ENCODE results near the gene RABGAP1L. TPM values are rescaled to one million over a fixed set of nuclear protein-coding genes. Genes with fewer than 3 reads are reported as not detected.

The RABGAP1L gene
- total and polyA plus RNA-seq, 2 donors (not counting 3 experiments of a cell fraction or from before 2014, with no cell fraction given): 6.4 to 22.2 TPM

DNA sequence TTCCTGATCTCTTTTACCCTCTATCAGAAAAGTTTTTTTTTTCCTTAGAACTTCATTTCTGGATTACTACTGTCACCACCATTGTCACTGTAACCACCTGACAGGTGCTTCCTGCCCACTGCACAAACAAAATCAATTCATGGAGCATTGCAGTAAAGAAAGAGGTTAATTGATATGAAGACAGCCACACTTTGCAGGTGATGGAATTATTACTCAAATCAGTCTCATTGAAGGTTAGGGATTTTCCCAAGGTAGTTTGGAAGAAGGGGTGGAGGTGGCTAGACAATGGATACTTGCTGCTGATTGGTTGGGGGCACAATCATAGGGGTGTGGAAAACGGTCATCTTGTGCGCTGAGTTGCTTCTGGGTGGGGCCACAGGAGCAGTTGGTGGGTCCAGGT is 609.6 kb downstream of the RABGAP1L start:
- Histone ChIP-seq H3K4me3 (replicated peaks in 1 of 3; ENCODE audit: insufficient read depth in 1 of 3, low read depth in 1 of 3, low read length in 3 of 3) (no peak overlapping the region), H3K27ac (ENCODE audit: insufficient read depth, low read depth, low read length) (no peak overlapping the region), H3K9ac (replicated peaks; ENCODE audit: extremely low read depth, insufficient read depth, low read length) (no peak overlapping the region), H3K4me1 (ENCODE audit: control insufficient read depth, extremely low read depth, insufficient read depth, low read length) (no peaks in the 10 kb centered on the region), H3K4me2 (ENCODE audit: insufficient read depth, low read length) (no peak overlapping the region), H3K27me3 (ENCODE audit: control insufficient read depth in 2 of 2, insufficient read depth in 2 of 2, low read length in 2 of 2) (no peaks in the 10 kb centered on the region), H3K36me3 (ENCODE audit: control insufficient read depth in 2 of 2, extremely low read depth in 1 of 2, insufficient read depth in 2 of 2, low read length in 2 of 2) (no peaks in the 10 kb centered on the region), H3K9me1 (replicated peaks; ENCODE audit: control insufficient read depth, extremely low read depth, insufficient read depth, low read length) (no peaks in the 10 kb centered on the region), H2AFZ (ENCODE audit: low read depth, low read length) (no peak overlapping the region), H3K79me2 (ENCODE audit: control insufficient read depth, insufficient read depth, low read length) (no peaks in the 10 kb centered on the region), H4K20me1 (replicated peaks; ENCODE audit: control insufficient read depth, extremely low read depth, insufficient read depth, low read length) (no peaks in the 10 kb centered on the region), H3K9me3 (replicated peaks; ENCODE audit: control insufficient read depth, insufficient read depth, low read length) (no peaks in the 10 kb centered on the region)
- FAIRE-seq: no peak
- ChIA-PET POLR2A (no interaction called here), CTCF (interaction anchor here (0.6 to 4.4 kb wide), 4 partner anchors 214 to 356 kb away, joined by 3 to 107 read pairs (median 23); no protein-coding TSS in a partner anchor)
- DNase-seq (ENCODE audit: low read depth, low spot score): no peak
- TF ChIP-seq JUN (IDR thresholded peaks at IDR 0.05; ENCODE audit: borderline replicate concordance, insufficient read depth, insufficient read length, low read depth): no peak
- TF ChIP-seq EZH2 (IDR thresholded peaks at IDR 0.05; ENCODE audit: borderline replicate concordance, low read depth, low read length, severe bottlenecking): no peak
- no peak for TF ChIP-seq MYC (IDR thresholded peaks at IDR 0.05; ENCODE audit: low read depth, low read length)
- TF ChIP-seq, protein P1, sequence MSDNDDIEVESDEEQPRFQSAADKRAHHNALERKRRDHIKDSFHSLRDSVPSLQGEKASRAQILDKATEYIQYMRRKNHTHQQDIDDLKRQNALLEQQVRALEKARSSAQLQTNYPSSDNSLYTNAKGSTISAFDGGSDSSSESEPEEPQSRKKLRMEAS (IDR thresholded peaks at IDR 0.05; ENCODE audit: insufficient read depth, insufficient read length): no peak
- TF ChIP-seq GATA2 (IDR thresholded peaks at IDR 0.05; ENCODE audit: insufficient read depth, insufficient read length, low read depth, low read length): no peak
- intact Hi-C loops (cut with micrococcal nuclease): no loop called here
- no TSS peak for BruUV-seq (replicated peaks)
- dilution Hi-C loops (cut with MboI; ENCODE audit: extremely low pct_ligation_motif_present, low sequenced_read_pairs): no loop called here

DNA sequence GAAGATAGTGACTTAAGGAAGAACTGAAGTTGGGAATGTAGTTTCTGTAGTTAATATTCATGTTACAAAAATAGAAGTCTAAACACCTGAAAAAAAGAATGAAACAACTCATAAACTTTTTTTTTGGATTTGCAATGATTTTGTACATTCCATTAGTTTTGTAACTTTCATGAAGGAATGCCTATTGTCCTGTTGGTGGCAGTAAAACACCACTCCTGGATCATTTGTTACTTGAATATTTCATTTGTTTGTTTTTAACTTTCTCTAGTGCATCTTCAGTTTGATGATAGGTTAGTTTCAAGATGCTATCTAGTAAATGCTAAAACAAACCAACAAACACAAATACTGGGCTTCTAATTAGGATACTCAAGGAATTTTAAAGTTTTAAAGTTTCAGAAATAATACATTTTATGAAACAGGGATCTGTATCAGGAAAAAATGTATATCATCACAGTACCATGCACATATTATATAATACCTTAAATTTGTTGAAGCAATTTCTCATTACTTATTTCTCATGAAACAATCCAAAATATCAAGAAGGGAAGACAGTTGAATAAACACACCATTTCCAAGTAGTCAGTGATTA is 610.7 kb downstream of the RABGAP1L start:
- no peak overlapping the region for H3K27ac ChIP-seq (ENCODE audit: insufficient read depth, low read depth, low read length)
- H3K36me3 ChIP-seq (ENCODE audit: control insufficient read depth in 2 of 2, extremely low read depth in 1 of 2, insufficient read depth in 2 of 2, low read length in 2 of 2): no peaks in the 10 kb centered on the region
- no peaks in the 10 kb centered on the region for H3K27me3 ChIP-seq (ENCODE audit: control insufficient read depth in 2 of 2, insufficient read depth in 2 of 2, low read length in 2 of 2)
- H3K4me1 ChIP-seq (ENCODE audit: control insufficient read depth, extremely low read depth, insufficient read depth, low read length): no peaks in the 10 kb centered on the region
- dilution Hi-C loops (cut with MboI; ENCODE audit: extremely low pct_ligation_motif_present, low sequenced_read_pairs) (no loop called here), intact Hi-C loops (cut with micrococcal nuclease) (loop anchor here (1.0 to 5.0 kb wide), 4 partner anchors 213 to 377 kb away; no protein-coding TSS in a partner anchor)
- DNase-seq (ENCODE audit: low read depth, low spot score): peak; percentile 51
- peak; percentile 75 for FAIRE-seq
- ChIA-PET CTCF (interaction anchor here (0.7 to 4.4 kb wide), 14 partner anchors 12 to 376 kb away, joined by 3 to 107 read pairs (median 4); partner anchors contain the start of genes CACYBP and MRPS14), POLR2A (no interaction called here)
- H3K9me1 ChIP-seq (replicated peaks; ENCODE audit: control insufficient read depth, extremely low read depth, insufficient read depth, low read length): no peaks in the 10 kb centered on the region
- H2AFZ ChIP-seq (ENCODE audit: low read depth, low read length): no peak overlapping the region
- TF ChIP-seq, protein P2, sequence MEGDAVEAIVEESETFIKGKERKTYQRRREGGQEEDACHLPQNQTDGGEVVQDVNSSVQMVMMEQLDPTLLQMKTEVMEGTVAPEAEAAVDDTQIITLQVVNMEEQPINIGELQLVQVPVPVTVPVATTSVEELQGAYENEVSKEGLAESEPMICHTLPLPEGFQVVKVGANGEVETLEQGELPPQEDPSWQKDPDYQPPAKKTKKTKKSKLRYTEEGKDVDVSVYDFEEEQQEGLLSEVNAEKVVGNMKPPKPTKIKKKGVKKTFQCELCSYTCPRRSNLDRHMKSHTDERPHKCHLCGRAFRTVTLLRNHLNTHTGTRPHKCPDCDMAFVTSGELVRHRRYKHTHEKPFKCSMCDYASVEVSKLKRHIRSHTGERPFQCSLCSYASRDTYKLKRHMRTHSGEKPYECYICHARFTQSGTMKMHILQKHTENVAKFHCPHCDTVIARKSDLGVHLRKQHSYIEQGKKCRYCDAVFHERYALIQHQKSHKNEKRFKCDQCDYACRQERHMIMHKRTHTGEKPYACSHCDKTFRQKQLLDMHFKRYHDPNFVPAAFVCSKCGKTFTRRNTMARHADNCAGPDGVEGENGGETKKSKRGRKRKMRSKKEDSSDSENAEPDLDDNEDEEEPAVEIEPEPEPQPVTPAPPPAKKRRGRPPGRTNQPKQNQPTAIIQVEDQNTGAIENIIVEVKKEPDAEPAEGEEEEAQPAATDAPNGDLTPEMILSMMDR (IDR thresholded peaks at IDR 0.05; ENCODE audit: extremely low read depth in 1 of 2, insufficient read depth in 1 of 2, low read depth in 1 of 2, low read length in 2 of 2): peak; percentile 48 to 50
- TF ChIP-seq POLR2AphosphoS5 (IDR thresholded peaks at IDR 0.05; ENCODE audit: insufficient read depth, low read depth, low read length): no peak
- TF ChIP-seq, protein P1 (IDR thresholded peaks at IDR 0.05; ENCODE audit: insufficient read depth, insufficient read length): no peak
- no peaks in the 10 kb centered on the region for H3K9me3 ChIP-seq (replicated peaks; ENCODE audit: control insufficient read depth, insufficient read depth, low read length)
- no peak overlapping the region for H3K4me2 ChIP-seq (ENCODE audit: insufficient read depth, low read length)
- H3K4me3 ChIP-seq (replicated peaks in 1 of 3; ENCODE audit: insufficient read depth in 1 of 3, low read depth in 1 of 3, low read length in 3 of 3): no peak overlapping the region
- no peaks in the 10 kb centered on the region for H3K79me2 ChIP-seq (ENCODE audit: control insufficient read depth, insufficient read depth, low read length)
- no peaks in the 10 kb centered on the region for H4K20me1 ChIP-seq (replicated peaks; ENCODE audit: control insufficient read depth, extremely low read depth, insufficient read depth, low read length)
- no peak overlapping the region for H3K9ac ChIP-seq (replicated peaks; ENCODE audit: extremely low read depth, insufficient read depth, low read length)
- BruUV-seq (replicated peaks): no TSS peak

All from endothelial cell of umbilical vein (primary cell).